Keratinocyte (primary cell): ENCODE measurements around the gene CAMSAP1. TPM values are rescaled to one million over a fixed set of nuclear protein-coding genes. Genes with fewer than 3 reads are reported as not detected.

Experiments
- DNase-seq: peaks from one replicate; pipeline ENCODE4 v3.0.0-alpha.2; 2011; ENCODE audit warnings: low read depth, missing footprints, low spot score
- FAIRE-seq: peaks from 2 replicates; lab custom pipeline; 2011; peaks lifted over from hg19 to GRCh38; lab: Jason Lieb, UNC
- H2AFZ ChIP-seq: 2 replicates; pipeline ENCODE4 v1.6.0; 2012; ENCODE audit warnings: low read length, control low read depth, inconsistent platforms; ENCODE audit not compliant: control insufficient read depth
- H3K27ac ChIP-seq: 2 replicates; pipeline ENCODE4 v1.5.1; 2011; ENCODE audit warnings: low read length; ENCODE audit not compliant: control insufficient read depth, insufficient read depth
- H3K27me3 ChIP-seq: 3 replicates; pipeline ENCODE4 v1.6.0; 2011; ENCODE audit warnings: low read length; ENCODE audit not compliant: control insufficient read depth, insufficient read depth; ENCODE audit errors: extremely low read depth
- H3K36me3 ChIP-seq, 2 experiments: 2 replicates in 1 of 2; 3 replicates in 1 of 2; pipeline ENCODE4 v1.5.1; 2011; ENCODE audit warnings: low read length in 2 of 2, mild to moderate bottlenecking in 1 of 2; ENCODE audit not compliant: control insufficient read depth in 2 of 2, insufficient read depth in 2 of 2; ENCODE audit errors: extremely low read depth in 1 of 2
- H3K4me1 ChIP-seq: 3 replicates; pipeline ENCODE4 v1.5.1; 2011; ENCODE audit warnings: low read length; ENCODE audit not compliant: control insufficient read depth, insufficient read depth; ENCODE audit errors: extremely low read depth
- H3K4me2 ChIP-seq: 3 replicates; pipeline ENCODE4 v1.6.0; 2011; ENCODE audit warnings: low read depth, low read length; ENCODE audit not compliant: control insufficient read depth, insufficient read depth; ENCODE audit errors: extremely low read depth
- H3K4me3 ChIP-seq, 3 experiments: fragments of 200-600 bp in 1 of 3; sonication (generic) in 1 of 3; 2 replicates in 2 of 3; 3 replicates in 1 of 3; pipeline ENCODE4 v1.5.1; 2011 to 2016; ENCODE audit warnings: low read length in 3 of 3, mild to moderate bottlenecking in 3 of 3, control low read depth in 2 of 3, inconsistent platforms in 1 of 3, low read depth in 1 of 3, mixed read lengths in 1 of 3, mixed run types in 1 of 3, moderate library complexity in 1 of 3; ENCODE audit not compliant: control insufficient read depth in 2 of 3, insufficient read depth in 2 of 3; ENCODE audit errors: extremely low read depth in 1 of 3
- H3K79me2 ChIP-seq: 2 replicates; pipeline ENCODE4 v1.6.0; 2012; ENCODE audit warnings: low read length; ENCODE audit not compliant: control insufficient read depth, insufficient read depth
- H3K9ac ChIP-seq: 3 replicates; pipeline ENCODE4 v1.6.0; 2011; ENCODE audit warnings: low read length; ENCODE audit not compliant: control insufficient read depth, insufficient read depth; ENCODE audit errors: extremely low read depth
- H3K9me1 ChIP-seq: 3 replicates; pipeline ENCODE4 v1.6.0; 2011; ENCODE audit warnings: low read length; ENCODE audit not compliant: control insufficient read depth, insufficient read depth; ENCODE audit errors: extremely low read depth
- H3K9me3 ChIP-seq: 2 replicates; pipeline ENCODE4 v1.5.1; 2012; ENCODE audit warnings: low read depth, low read length; ENCODE audit not compliant: control insufficient read depth
- H4K20me1 ChIP-seq: 3 replicates; pipeline ENCODE4 v1.6.0; 2011; ENCODE audit warnings: low read length; ENCODE audit not compliant: control insufficient read depth, insufficient read depth; ENCODE audit errors: extremely low read depth
- CTCF ChIP-seq, 3 experiments: IDR thresholded peaks in 1 of 3; conservative IDR thresholded peaks in 1 of 3; optimal IDR thresholded peaks in 1 of 3; 2 replicates in 2 of 3; 3 replicates in 1 of 3; pipeline versions ENCODE3 to v1.5.1; 2011; ENCODE audit warnings: low read length in 3 of 3, mild to moderate bottlenecking in 3 of 3, moderate library complexity in 2 of 3, control low read depth in 1 of 3, inconsistent platforms in 1 of 3; ENCODE audit not compliant: insufficient read depth in 2 of 3; ENCODE audit errors: extremely low read depth in 1 of 3
- EZH2 ChIP-seq: IDR thresholded peaks from one replicate; pipeline ENCODE4 v1.6.1; 2012; ENCODE audit warnings: inconsistent platforms, mild to moderate bottlenecking, low read length, moderate library complexity
- dilution Hi-C: fragments of 300-500 bp; cut with MboI; formaldehyde crosslinking; loops from one replicate; pipeline ENCODE4 v1.7.0; 2020; ENCODE audit warnings: low sequenced_read_pairs; ENCODE audit not compliant: extremely low pct_ligation_motif_present
- polyA plus RNA-seq, 5 experiments: library from polyadenylated mRNA; depleted of rRNA in 3 of 5; stranded (reverse) in 3 of 5; stranded (forward) in 1 of 5; unstranded in 1 of 5; fragments of >200 nt; gene quantifications; 1 replicate in 1 of 5; 2 replicates in 3 of 5; 3 replicates in 1 of 5; pipeline versions ENCODE4 v1.2.1 to v1.2.3, GENCODE V29; 2011 to 2012; ENCODE audit warnings: missing spikeins in 2 of 5, low read depth in 1 of 5, low replicate concordance in 1 of 5

Gene CAMSAP1
- polyA plus RNA-seq, 1 donor (not counting 4 experiments of a cell fraction or from before 2014, with no cell fraction given), result 8.3 TPM

GRCh38 chr9:135877791-135878527, 29.4 kb downstream of the CAMSAP1 start:
- H4K20me1 ChIP-seq, result peaks cover 4% of the 10 kb centered on the region
- no peaks in the 10 kb centered on the region for H3K9me1 ChIP-seq
- no peak overlapping the region for H3K9ac ChIP-seq
- no peak overlapping the region for H3K27ac ChIP-seq
- FAIRE-seq (no peak), DNase-seq (no peak)
- dilution Hi-C loops, result no loop called here
- no peak overlapping the region for H3K4me2 ChIP-seq
- H3K4me3 ChIP-seq, result no peak overlapping the region
- peaks cover 40% of the 10 kb centered on the region for H3K79me2 ChIP-seq
- no peaks in the 10 kb centered on the region for H3K4me1 ChIP-seq
- peaks cover 0 to 5% of the 10 kb centered on the region in 2 experiments for H3K36me3 ChIP-seq
- TF ChIP-seq EZH2 (no peak), CTCF (optimal IDR thresholded peaks at IDR 0.05 in 1 of 3, IDR thresholded peaks at IDR 0.05 in 1 of 3, conservative IDR thresholded peaks at IDR 0.05 in 1 of 3; ENCODE audit: extremely low read depth in 1 of 3, insufficient read depth in 2 of 3, low read length in 3 of 3) (no peak)
- H2AFZ ChIP-seq, result no peak overlapping the region
- no peaks in the 10 kb centered on the region for H3K9me3 ChIP-seq
- no peaks in the 10 kb centered on the region for H3K27me3 ChIP-seq

- TF ChIP-seq CTCF (optimal IDR thresholded peaks at IDR 0.05 in 1 of 3, IDR thresholded peaks at IDR 0.05 in 1 of 3, conservative IDR thresholded peaks at IDR 0.05 in 1 of 3; ENCODE audit: extremely low read depth in 1 of 3, insufficient read depth in 2 of 3, low read length in 3 of 3), result no peak
- TF ChIP-seq EZH2, result no peak
- H3K9ac ChIP-seq, result no peak overlapping the region
- H3K27me3 ChIP-seq, result no peaks in the 10 kb centered on the region
- DNase-seq, result no peak
- H3K4me2 ChIP-seq, result no peak overlapping the region
- H3K4me3 ChIP-seq, result no peak overlapping the region
- no peak overlapping the region for H3K27ac ChIP-seq
- peaks cover 44% of the 10 kb centered on the region for H3K79me2 ChIP-seq
- dilution Hi-C loops, result no loop called here
- H3K9me3 ChIP-seq, result no peaks in the 10 kb centered on the region
- peaks cover 1% of the 10 kb centered on the region for H4K20me1 ChIP-seq
- no peak for FAIRE-seq
- H2AFZ ChIP-seq, result no peak overlapping the region
- peaks cover 0 to 3% of the 10 kb centered on the region in 2 experiments for H3K36me3 ChIP-seq
- H3K9me1 ChIP-seq, result no peaks in the 10 kb centered on the region
- H3K4me1 ChIP-seq, result no peaks in the 10 kb centered on the region
These were observed 30.4 kb downstream of the CAMSAP1 start for GRCh38 chr9:135876936-135877335.
